D721Med (cell line): ENCODE measurements around the gene TMEM117.

ENCODE experiments used
- DNase-seq: peaks from one replicate; pipeline ENCODE4 v3.0.0; 2011; ENCODE audit warnings: low spot score; ENCODE audit not compliant: insufficient read length
- FAIRE-seq: peaks from 2 replicates; lab custom pipeline; 2011; peaks lifted over from hg19 to GRCh38; lab: Jason Lieb, UNC
- CTCF ChIP-seq: IDR thresholded peaks from 2 replicates; pipeline ENCODE4 v1.5.1; 2012; ENCODE audit warnings: mild to moderate bottlenecking, control low read depth; ENCODE audit not compliant: insufficient read depth; ENCODE audit errors: missing control alignments

TMEM117 gene

GRCh38 chr12:44077294-44077693, 241.4 kb downstream of the TMEM117 start:
- TF ChIP-seq CTCF: no peak
- FAIRE-seq (no peak), DNase-seq (no peak)

- DNase-seq (no peak), FAIRE-seq (no peak)
- TF ChIP-seq CTCF: no peak
Measured at GRCh38 chr12:44078273-44078672, 242.4 kb downstream of the TMEM117 start.

- TF ChIP-seq CTCF: no peak
- DNase-seq: no peak
- no peak for FAIRE-seq
Measured at GRCh38 chr12:44088647-44089046, 252.8 kb downstream of the TMEM117 start.

GRCh38 chr12:44091948-44092606, 256.2 kb downstream of the TMEM117 start:
- FAIRE-seq: no peak

GRCh38 chr12:44098786-44099185, 262.9 kb downstream of the TMEM117 start:
- TF ChIP-seq CTCF: no peak
- no peak for DNase-seq
- FAIRE-seq: no peak

More at GRCh38 chr12:44091948-44092606, 256.2 kb downstream of the TMEM117 start:
- no peak for DNase-seq
- no peak for TF ChIP-seq CTCF

- no peak for TF ChIP-seq CTCF
- DNase-seq (no peak), FAIRE-seq (no peak)
Measured at GRCh38 chr12:44099486-44099885, 263.6 kb downstream of the TMEM117 start.

GRCh38 chr12:44100264-44100663, 264.4 kb downstream of the TMEM117 start:
- FAIRE-seq: no peak
- no peak for TF ChIP-seq CTCF
- no peak for DNase-seq
